Bronchial epithelial cell (primary cell): Measurements from ENCODE around the gene CGNL1. TPM values are rescaled to one million over a fixed set of nuclear protein-coding genes. Genes with fewer than 3 reads are reported as not detected.

ENCODE experiments used
- DNase-seq: peaks from one replicate; pipeline ENCODE4 v3.0.0-alpha.2; 2010; ENCODE audit warnings: low read depth
- FAIRE-seq: peaks from 2 replicates; lab custom pipeline; 2011; peaks lifted over from hg19 to GRCh38; lab: Jason Lieb, UNC
- H3K27me3 ChIP-seq: 2 replicates; pipeline ENCODE4 v1.5.1; 2011; ENCODE audit warnings: low read length; ENCODE audit not compliant: control insufficient read depth, insufficient read depth
- H3K36me3 ChIP-seq: 2 replicates; pipeline ENCODE4 v1.5.1; 2011; ENCODE audit warnings: low read length; ENCODE audit not compliant: control insufficient read depth, insufficient read depth
- H3K4me3 ChIP-seq: 2 replicates; pipeline ENCODE4 v1.5.1; 2011; ENCODE audit warnings: mild to moderate bottlenecking, low read depth, low read length, control low read depth
- CTCF ChIP-seq: IDR thresholded peaks from 2 replicates; pipeline ENCODE4 v1.5.1; 2011; ENCODE audit warnings: mild to moderate bottlenecking, moderate library complexity, low read length, control low read depth, inconsistent platforms; ENCODE audit not compliant: insufficient read depth, severe bottlenecking
- total RNA-seq: library from RNA; depleted of rRNA; stranded (reverse); fragments of >200 nt; gene quantifications from 2 replicates; pipeline ENCODE4 v1.2.1, GENCODE V29; 2014

CGNL1 gene
- total RNA-seq, 1 donor from 2014 or later = 0.53 TPM

GRCh38 chr15:57373251-57373881, 2.9 kb upstream of the CGNL1 start:
- H3K4me3 ChIP-seq = no peak overlapping the region
- H3K27me3 ChIP-seq = peaks cover 7% of the 10 kb centered on the region
- TF ChIP-seq CTCF = no peak
- FAIRE-seq (no peak), DNase-seq (no peak)
- no peaks in the 10 kb centered on the region for H3K36me3 ChIP-seq

GRCh38 chr15:57373882-57374276, 2.4 kb upstream of the CGNL1 start:
- FAIRE-seq = no peak
- DNase-seq = no peak

GRCh38 chr15:57376696-57377477, 582 bp downstream of the CGNL1 start:
- Histone ChIP-seq H3K27me3 (peaks cover 7% of the 10 kb centered on the region), H3K36me3 (no peaks in the 10 kb centered on the region), H3K4me3 (peak overlapping the region; percentile 46)
- DNase-seq (peak; percentile 18), FAIRE-seq (no peak)
- no peak for TF ChIP-seq CTCF

More at GRCh38 chr15:57373882-57374276, 2.4 kb upstream of the CGNL1 start:
- TF ChIP-seq CTCF = no peak
- no peaks in the 10 kb centered on the region for H3K36me3 ChIP-seq
- peaks cover 7% of the 10 kb centered on the region for H3K27me3 ChIP-seq
- no peak overlapping the region for H3K4me3 ChIP-seq

- DNase-seq (peak; percentile 44), FAIRE-seq (no peak)
- TF ChIP-seq CTCF = peak; percentile 32
- Histone ChIP-seq H3K4me3 (no peak overlapping the region), H3K27me3 (peaks cover 7% of the 10 kb centered on the region), H3K36me3 (no peaks in the 10 kb centered on the region)
Measured at GRCh38 chr15:57377478-57377847, 1.2 kb downstream of the CGNL1 start.

GRCh38 chr15:57379487-57379886, 3.2 kb downstream of the CGNL1 start:
- DNase-seq = no peak
- peaks cover 7% of the 10 kb centered on the region for H3K27me3 ChIP-seq
- TF ChIP-seq CTCF = no peak
- FAIRE-seq = no peak
- H3K36me3 ChIP-seq = no peaks in the 10 kb centered on the region
- H3K4me3 ChIP-seq = no peak overlapping the region
